Osteocyte (in vitro differentiated cells): Measurements from ENCODE around the gene CLEC5A. TPM values are rescaled to one million over a fixed set of nuclear protein-coding genes. Genes with fewer than 3 reads are reported as not detected.

Experiments used
- DNase-seq: peaks from one replicate; pipeline ENCODE4 v3.0.0; 2021; ENCODE audit warnings: mixed read lengths; ENCODE audit not compliant: unreplicated experiment; ENCODE audit errors: extremely low spot score
- H3K27ac Mint-ChIP-seq: one replicate; pipeline ENCODE4 v1.8.0; 2021; ENCODE audit warnings: mild to moderate bottlenecking, mixed read lengths; ENCODE audit not compliant: unreplicated experiment
- H3K27me3 Mint-ChIP-seq: one replicate; pipeline ENCODE4 v1.8.0; 2021; ENCODE audit warnings: mixed read lengths; ENCODE audit not compliant: unreplicated experiment
- H3K36me3 Mint-ChIP-seq: one replicate; pipeline ENCODE4 v1.8.0; 2021; ENCODE audit warnings: mixed read lengths; ENCODE audit not compliant: unreplicated experiment
- H3K4me1 Mint-ChIP-seq: one replicate; pipeline ENCODE4 v1.8.0; 2021; ENCODE audit warnings: mixed read lengths; ENCODE audit not compliant: unreplicated experiment
- H3K4me3 Mint-ChIP-seq: one replicate; pipeline ENCODE4 v1.8.0; 2021; ENCODE audit warnings: mild to moderate bottlenecking, moderate library complexity, mixed read lengths; ENCODE audit not compliant: unreplicated experiment
- H3K9me3 Mint-ChIP-seq: one replicate; pipeline ENCODE4 v1.8.0; 2021; ENCODE audit warnings: mixed read lengths; ENCODE audit not compliant: unreplicated experiment
- CTCF ChIP-seq: fragments of 200-600 bp; sonication (generic); IDR thresholded peaks from 2 replicates; pipeline ENCODE4 v1.5.0; 2021; ENCODE audit warnings: antibody characterized with exemption, mild to moderate bottlenecking, moderate library complexity
- total RNA-seq: library from RNA; stranded (reverse); gene quantifications from 2 replicates; pipeline ENCODE4 v1.2.1, GENCODE V29; 2021

The CLEC5A gene
- total RNA-seq, 1 donor from 2014 or later: not detected

DNA sequence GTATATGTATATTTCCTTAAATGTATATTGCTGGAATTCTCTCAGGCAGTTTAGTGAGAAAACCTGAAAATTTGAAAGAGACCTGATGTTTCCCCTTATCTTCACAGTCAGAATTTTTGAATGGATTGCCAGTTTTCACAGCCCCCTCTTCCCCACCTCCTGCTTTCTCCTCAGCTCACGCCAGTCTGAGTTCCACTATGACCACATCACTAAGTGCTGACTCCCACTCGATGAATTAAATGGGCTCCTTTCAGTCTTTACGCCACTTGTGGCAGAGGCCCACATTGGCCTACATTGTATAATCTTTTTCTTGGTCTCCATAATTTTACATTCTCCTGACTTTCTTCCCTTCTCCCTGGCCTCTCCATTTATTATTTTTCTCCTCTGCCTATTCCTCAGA, 3.1 kb upstream of the CLEC5A start:
- Mint-ChIP-seq H3K4me1 (no peaks in the 10 kb centered on the region), H3K36me3 (no peaks in the 10 kb centered on the region), H3K27me3 (peaks cover 4% of the 10 kb centered on the region), H3K27ac (no peak overlapping the region), H3K4me3 (no peak overlapping the region), H3K9me3 (no peaks in the 10 kb centered on the region)
- DNase-seq: no peak
- no peak for TF ChIP-seq CTCF

GRCh38 chr7:141949451-141949850, 2.7 kb upstream of the CLEC5A start:
- peaks cover 4% of the 10 kb centered on the region for H3K27me3 Mint-ChIP-seq
- H3K9me3 Mint-ChIP-seq: no peaks in the 10 kb centered on the region
- TF ChIP-seq CTCF: no peak

GRCh38 chr7:141949021-141949420, 2.2 kb upstream of the CLEC5A start:
- H3K36me3 Mint-ChIP-seq: no peaks in the 10 kb centered on the region
- H3K9me3 Mint-ChIP-seq: no peaks in the 10 kb centered on the region
- DNase-seq: no peak
- H3K27me3 Mint-ChIP-seq: peaks cover 4% of the 10 kb centered on the region
- no peak for TF ChIP-seq CTCF
- H3K4me3 Mint-ChIP-seq: no peak overlapping the region
- no peaks in the 10 kb centered on the region for H3K4me1 Mint-ChIP-seq
- H3K27ac Mint-ChIP-seq: no peak overlapping the region

More at GRCh38 chr7:141949451-141949850, 2.7 kb upstream of the CLEC5A start:
- no peaks in the 10 kb centered on the region for H3K36me3 Mint-ChIP-seq
- H3K27ac Mint-ChIP-seq: no peak overlapping the region
- no peak for DNase-seq
- no peaks in the 10 kb centered on the region for H3K4me1 Mint-ChIP-seq
- H3K4me3 Mint-ChIP-seq: no peak overlapping the region

- no peak overlapping the region for H3K27ac Mint-ChIP-seq
- H3K4me3 Mint-ChIP-seq: no peak overlapping the region
- H3K9me3 Mint-ChIP-seq: peaks cover 22% of the 10 kb centered on the region
- no peaks in the 10 kb centered on the region for H3K36me3 Mint-ChIP-seq
- no peak for TF ChIP-seq CTCF
- no peak for DNase-seq
- H3K4me1 Mint-ChIP-seq: no peaks in the 10 kb centered on the region
- H3K27me3 Mint-ChIP-seq: no peaks in the 10 kb centered on the region
Measured at GRCh38 chr7:141945356-141945755, 1.4 kb downstream of the CLEC5A start.

GRCh38 chr7:141944811-141945210, 2.0 kb downstream of the CLEC5A start:
- no peaks in the 10 kb centered on the region for H3K36me3 Mint-ChIP-seq
- no peak overlapping the region for H3K27ac Mint-ChIP-seq
- TF ChIP-seq CTCF: no peak
- H3K4me1 Mint-ChIP-seq: no peaks in the 10 kb centered on the region
- H3K4me3 Mint-ChIP-seq: no peak overlapping the region
- peaks cover 27% of the 10 kb centered on the region for H3K9me3 Mint-ChIP-seq
- no peak for DNase-seq
- H3K27me3 Mint-ChIP-seq: no peaks in the 10 kb centered on the region
